Measurements from ENCODE around the gene ART1.
"Not testable (repeated sequence)": the region's sequence is repeated elsewhere in the genome, so short reads cannot be mapped to it uniquely, and the experiment has no call there.

GRCh38 chr11:3597743-3598142, 47.2 kb upstream of the ART1 start:
- not testable (repeated sequence) for TF ChIP-seq CTCF, POLR2A, EP300, POLR2AphosphoS5 (IDR thresholded peaks at IDR 0.05)
